IPS-15b (cell line): ENCODE measurements around the gene DLST.
"Not testable (repeated sequence)": the region's sequence is repeated elsewhere in the genome, so short reads cannot be mapped to it uniquely, and the experiment has no call there.

Source experiments
- H3K27me3 ChIP-seq: one replicate; pipeline ENCODE4 v1.6.1; 2013; ENCODE audit warnings: low read length; ENCODE audit not compliant: control insufficient read depth, insufficient read depth
- H3K36me3 ChIP-seq: one replicate; pipeline ENCODE4 v1.6.1; 2013; ENCODE audit warnings: low read length; ENCODE audit not compliant: control insufficient read depth, insufficient read depth
- H3K4me1 ChIP-seq: one replicate; pipeline ENCODE4 v1.6.1; 2013; ENCODE audit warnings: mild to moderate bottlenecking, low read length; ENCODE audit not compliant: control insufficient read depth, insufficient read depth
- H3K4me3 ChIP-seq: one replicate; pipeline ENCODE4 v1.5.1; 2013; ENCODE audit warnings: low read depth, low read length
- H3K9ac ChIP-seq: one replicate; pipeline ENCODE4 v1.6.1; 2013; ENCODE audit warnings: low read depth, mild to moderate bottlenecking, low read length
- H3K9me3 ChIP-seq: one replicate; pipeline ENCODE4 v1.6.1; 2013; ENCODE audit warnings: mild to moderate bottlenecking, low read length; ENCODE audit not compliant: control insufficient read depth, insufficient read depth

Gene DLST

DNA sequence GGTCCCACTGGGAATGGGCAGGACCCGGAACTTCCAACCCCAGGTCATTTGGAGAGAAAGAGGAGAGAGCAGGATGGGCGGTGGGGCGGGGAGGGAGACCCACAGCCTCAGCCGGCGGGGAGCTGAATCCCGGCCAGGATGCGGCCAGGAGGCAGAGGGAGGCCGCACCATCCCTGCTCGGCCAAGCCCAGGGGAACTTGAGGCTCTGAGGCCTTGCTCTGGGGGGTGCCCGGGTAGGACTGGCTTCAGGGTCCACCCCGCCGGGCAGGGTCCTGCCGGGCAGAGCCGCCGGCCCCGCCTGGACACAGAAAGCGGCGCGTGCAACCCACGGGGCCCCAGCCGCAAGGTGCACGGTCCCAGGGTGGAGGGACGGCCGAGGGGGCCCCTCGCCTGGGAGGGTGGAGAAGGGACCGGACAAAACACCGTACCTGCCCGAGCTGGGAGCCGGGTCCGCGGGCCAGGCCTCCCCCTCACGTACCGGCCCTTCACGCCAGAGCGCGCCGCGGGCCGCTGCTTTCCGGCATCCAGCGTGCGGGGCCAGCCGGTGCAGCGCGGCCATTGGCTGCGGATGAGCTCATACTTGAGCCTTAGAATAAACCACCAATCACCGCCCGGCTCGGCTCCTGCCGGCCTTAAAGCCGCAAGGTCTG, 41.2 kb downstream of the DLST start, which contains the start of gene RPS6KL1:
Gene RPS6KL1 (minus strand): TSS at position 509 of the 650 bp plus-strand sequence. CDS start 1,719 bp downstream, outside the sequence.
- Histone ChIP-seq H3K4me1 (no peaks in the 10 kb centered on the region), H3K9me3 (no peaks in the 10 kb centered on the region), H3K9ac (peak within 1 kb of the TSS; percentile 70), H3K4me3 (peak within 1 kb of the TSS; percentile 67), H3K36me3 (peaks cover 8% of the 10 kb centered on the region), H3K27me3 (no peaks in the 10 kb centered on the region)

GRCh38 chr14:74924061-74924460, 42.3 kb downstream of the DLST start:
- H3K4me3 ChIP-seq: no peak overlapping the region
- H3K4me1 ChIP-seq: no peaks in the 10 kb centered on the region
- H3K9ac ChIP-seq: no peak overlapping the region
- no peaks in the 10 kb centered on the region for H3K27me3 ChIP-seq
- H3K9me3 ChIP-seq: no peaks in the 10 kb centered on the region
- peaks cover 7% of the 10 kb centered on the region for H3K36me3 ChIP-seq

GRCh38 chr14:74927225-74927624, 45.5 kb downstream of the DLST start:
- Histone ChIP-seq H3K9ac (no peak overlapping the region), H3K27me3 (no peaks in the 10 kb centered on the region), H3K9me3 (no peaks in the 10 kb centered on the region), H3K4me1 (no peaks in the 10 kb centered on the region), H3K4me3 (no peak overlapping the region), H3K36me3 (peaks cover 2% of the 10 kb centered on the region)

DNA sequence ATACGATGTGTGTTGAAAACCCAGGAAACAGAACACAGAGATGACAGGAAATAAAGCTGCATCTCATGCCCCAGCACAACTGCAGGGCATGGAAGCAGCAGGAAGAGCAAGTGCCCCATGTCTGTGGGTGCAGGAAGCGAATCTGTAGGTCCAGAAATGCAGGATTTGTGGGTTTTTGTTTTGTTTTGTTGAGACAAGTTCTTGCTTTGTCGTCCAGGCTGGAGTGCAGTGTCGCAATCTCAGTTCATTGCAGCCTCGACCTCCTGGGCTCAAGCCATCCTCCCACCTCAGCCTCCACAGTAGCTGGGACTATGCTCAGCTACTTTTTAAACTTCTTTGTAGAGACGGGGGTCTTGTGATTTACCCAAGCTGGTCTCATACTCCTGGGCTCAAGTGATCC, 47.5 kb downstream of the DLST start:
- no peaks in the 10 kb centered on the region for H3K27me3 ChIP-seq
- no peaks in the 10 kb centered on the region for H3K4me1 ChIP-seq
- H3K4me3 ChIP-seq: no peak overlapping the region
- H3K36me3 ChIP-seq: no peaks in the 10 kb centered on the region
- H3K9ac ChIP-seq: no peak overlapping the region
- H3K9me3 ChIP-seq: no peaks in the 10 kb centered on the region

GRCh38 chr14:74931744-74932143, 50.0 kb downstream of the DLST start:
- H3K27me3 ChIP-seq, H3K36me3 ChIP-seq, H3K4me1 ChIP-seq, H3K4me3 ChIP-seq, H3K9me3 ChIP-seq, H3K9ac ChIP-seq: not testable (repeated sequence)

- no peaks in the 10 kb centered on the region for H3K4me1 ChIP-seq
- no peaks in the 10 kb centered on the region for H3K27me3 ChIP-seq
- no peaks in the 10 kb centered on the region for H3K36me3 ChIP-seq
- H3K9ac ChIP-seq: peak overlapping the region; percentile 8
- H3K9me3 ChIP-seq: no peaks in the 10 kb centered on the region
- no peak overlapping the region for H3K4me3 ChIP-seq
These were observed 50.7 kb downstream of the DLST start for GRCh38 chr14:74932401-74932901.

- not testable (repeated sequence) for H3K4me3 ChIP-seq, H3K27me3 ChIP-seq, H3K9ac ChIP-seq
These were observed 51.2 kb downstream of the DLST start for GRCh38 chr14:74932936-74933335.

DNA sequence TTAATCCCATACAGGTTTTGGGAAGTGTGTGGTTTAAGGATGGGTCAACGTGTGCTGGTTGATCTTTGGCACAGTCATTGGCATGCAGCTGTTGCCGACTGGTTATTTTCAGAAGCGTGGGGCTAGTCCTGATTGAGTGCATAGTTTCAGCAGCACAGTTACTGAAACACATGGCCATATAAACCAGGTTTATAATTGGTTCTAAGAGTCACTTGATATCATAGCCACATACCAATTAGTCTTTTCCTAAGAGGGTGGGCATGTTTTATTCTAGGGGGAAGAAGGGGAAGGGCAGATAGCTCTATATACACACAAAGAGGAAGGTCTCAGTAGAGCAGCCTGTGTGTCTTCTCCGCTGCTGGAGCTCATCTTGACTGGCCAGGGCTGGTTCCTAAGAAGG, 52.3 kb downstream of the DLST start:
- no peaks in the 10 kb centered on the region for H3K27me3 ChIP-seq
- H3K4me3 ChIP-seq: no peak overlapping the region
- no peaks in the 10 kb centered on the region for H3K36me3 ChIP-seq
- H3K4me1 ChIP-seq: no peaks in the 10 kb centered on the region
- no peaks in the 10 kb centered on the region for H3K9me3 ChIP-seq
- H3K9ac ChIP-seq: no peak overlapping the region

More at GRCh38 chr14:74932936-74933335, 51.2 kb downstream of the DLST start:
- not testable (repeated sequence) for H3K4me1 ChIP-seq, H3K36me3 ChIP-seq, H3K9me3 ChIP-seq

GRCh38 chr14:74934476-74935359, 53.0 kb downstream of the DLST start:
- Histone ChIP-seq H3K9me3 (no peaks in the 10 kb centered on the region), H3K27me3 (no peaks in the 10 kb centered on the region), H3K4me3 (no peak overlapping the region), H3K9ac (no peak overlapping the region), H3K4me1 (no peaks in the 10 kb centered on the region), H3K36me3 (no peaks in the 10 kb centered on the region)

- Histone ChIP-seq H3K9ac (no peak overlapping the region), H3K4me1 (no peaks in the 10 kb centered on the region), H3K4me3 (no peak overlapping the region)
These were observed 53.6 kb downstream of the DLST start for GRCh38 chr14:74935360-74935680.

GRCh38 chr14:74936151-74936550, 54.4 kb downstream of the DLST start:
- Histone ChIP-seq H3K9ac (no peak overlapping the region), H3K4me1 (no peaks in the 10 kb centered on the region), H3K36me3 (no peaks in the 10 kb centered on the region), H3K27me3 (no peaks in the 10 kb centered on the region), H3K9me3 (no peaks in the 10 kb centered on the region), H3K4me3 (no peak overlapping the region)

More at GRCh38 chr14:74935360-74935680, 53.6 kb downstream of the DLST start:
- no peaks in the 10 kb centered on the region for H3K36me3 ChIP-seq
- no peaks in the 10 kb centered on the region for H3K9me3 ChIP-seq
- H3K27me3 ChIP-seq: no peaks in the 10 kb centered on the region

DNA sequence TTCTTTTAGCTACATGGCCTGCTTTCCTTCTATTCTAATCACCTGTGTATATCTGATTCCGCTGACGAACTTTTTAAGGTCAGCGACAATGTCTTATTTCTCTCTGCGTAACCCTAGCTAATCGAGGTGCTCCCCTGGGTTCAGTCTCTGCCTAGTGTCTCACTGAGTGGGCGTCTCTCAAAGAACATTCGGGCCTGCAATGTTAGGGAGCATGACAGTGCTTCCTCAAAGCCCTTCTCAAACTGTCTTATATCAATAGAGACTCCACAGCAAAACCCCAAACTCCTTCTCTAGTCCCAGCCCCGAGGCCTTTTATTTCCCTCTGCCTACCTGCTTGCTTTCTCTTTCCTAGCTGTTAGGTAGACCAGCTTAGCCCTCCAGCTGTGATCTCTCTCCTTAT, 55.0 kb downstream of the DLST start:
- Histone ChIP-seq H3K9me3 (no peaks in the 10 kb centered on the region), H3K27me3 (no peaks in the 10 kb centered on the region), H3K36me3 (no peaks in the 10 kb centered on the region), H3K4me1 (no peaks in the 10 kb centered on the region), H3K9ac (no peak overlapping the region), H3K4me3 (no peak overlapping the region)
